BLaER1 treated with 17β-estradiol and CSF1 and Interleukin-3, amounts not matched to agents 10 nM and 100 nM (cell line): ENCODE data around the gene IDH1.
"Not testable (repeated sequence)": the region's sequence is repeated elsewhere in the genome, so short reads cannot be mapped to it uniquely, and the experiment has no call there.

Experiments used
- H3K27ac ChIP-seq, 11 experiments: shearing (Covaris generic); formaldehyde crosslinking; 2 replicates each; pipeline ENCODE4 v1.8.1; 2022
- H3K27me3 ChIP-seq, 11 experiments: shearing (Covaris generic); formaldehyde crosslinking; 2 replicates each; pipeline ENCODE4 v1.8.1; 2022
- H3K36me3 ChIP-seq, 11 experiments: shearing (Covaris generic); formaldehyde crosslinking; 2 replicates each; pipeline ENCODE4 v1.8.1; 2022
- H3K4me1 ChIP-seq, 10 experiments: shearing (Covaris generic); formaldehyde crosslinking; 2 replicates each; pipeline ENCODE4 v1.8.1; 2022
- H3K4me2 ChIP-seq, 11 experiments: shearing (Covaris generic); formaldehyde crosslinking; 2 replicates each; pipeline ENCODE4 v1.8.1; 2022
- H3K4me3 ChIP-seq, 10 experiments: shearing (Covaris generic); formaldehyde crosslinking; 2 replicates each; pipeline ENCODE4 v1.8.1; 2022
- H3K9ac ChIP-seq, 11 experiments: shearing (Covaris generic); formaldehyde crosslinking; 2 replicates each; pipeline ENCODE4 v1.8.1; 2022
- H3K9me3 ChIP-seq, 11 experiments: shearing (Covaris generic); formaldehyde crosslinking; replicated peaks in 1 of 11; 2 replicates each; pipeline ENCODE4 v1.8.1; 2022
- H4K20me1 ChIP-seq, 11 experiments: shearing (Covaris generic); formaldehyde crosslinking; 2 replicates each; pipeline ENCODE4 v1.8.1; 2022
- Cebpa-rat ChIP-seq, 11 experiments: shearing (Covaris generic); IDR thresholded peaks; 2 replicates each; pipeline ENCODE4 v1.8.1; 2022

The IDH1 gene

DNA sequence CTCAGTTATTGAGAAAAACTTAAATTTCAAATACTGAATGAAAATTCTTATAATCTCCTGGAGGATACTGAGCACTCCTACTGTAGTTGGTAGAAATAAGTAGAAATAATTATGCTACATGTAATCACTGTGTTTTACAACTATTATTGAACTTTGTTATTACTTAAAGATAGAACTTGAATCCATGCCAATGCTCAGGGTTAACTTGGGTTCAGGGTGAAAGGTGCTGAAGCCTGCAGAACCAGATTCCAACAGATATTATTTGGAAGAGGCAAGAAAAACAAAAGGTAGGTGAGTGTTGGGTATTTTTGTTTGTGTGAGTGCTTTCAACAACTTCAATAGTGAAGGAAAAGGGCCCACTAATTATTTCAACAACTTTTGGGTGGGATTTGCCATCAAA, 10.4 kb downstream of the IDH1 start:
- Histone ChIP-seq H3K36me3 (peaks cover 90 to 100% (median 99%) of the 10 kb centered on the region in 11 experiments), H3K4me2 (no peak overlapping the region), H3K9ac (no peak overlapping the region), H3K4me3 (no peak overlapping the region), H3K27ac (no peak overlapping the region), H3K27me3 (no peaks in the 10 kb centered on the region), H3K9me3 (no peaks in the 10 kb centered on the region), H4K20me1 (no peaks in the 10 kb centered on the region), H3K4me1 (peaks cover 13 to 38% (median 20%) of the 10 kb centered on the region in 10 experiments; a peak in 18 of 20 replicates)
- TF ChIP-seq Cebpa-rat (IDR thresholded peaks at IDR 0.05), result no peak

DNA sequence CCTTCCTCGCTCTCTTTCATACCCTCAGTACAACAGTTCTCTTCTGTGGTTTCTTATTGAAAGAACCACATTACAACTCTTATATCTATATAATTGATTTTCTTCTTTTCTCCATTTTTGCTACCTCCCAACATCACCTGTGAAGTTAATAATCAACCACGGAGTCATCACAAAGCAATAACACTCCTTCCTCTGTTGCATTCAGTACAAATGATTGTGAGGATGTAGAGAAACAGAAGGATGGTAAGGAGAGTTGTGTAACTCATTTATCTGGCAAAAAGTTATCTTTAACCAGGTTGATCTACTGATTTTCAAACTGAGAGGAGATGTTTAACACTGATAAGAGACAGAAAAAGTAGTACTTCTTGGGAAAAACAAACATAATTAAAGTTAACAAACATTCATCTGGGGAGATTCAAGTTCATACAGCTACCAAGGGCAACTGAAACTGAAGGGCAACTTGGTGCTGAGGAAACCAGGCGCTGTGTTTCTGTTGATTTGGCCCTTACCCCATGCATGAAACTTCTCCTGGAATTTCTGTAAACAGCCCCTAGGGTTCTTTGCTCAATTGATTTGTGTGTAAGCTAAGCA, 14.2 kb downstream of the IDH1 start:
- Histone ChIP-seq H3K36me3 (peaks cover 97 to 100% (median 99%) of the 10 kb centered on the region in 11 experiments), H3K27me3 (no peaks in the 10 kb centered on the region), H3K9ac (no peak overlapping the region), H3K4me1 (peaks cover 0 to under 1% (median 0%) of the 10 kb centered on the region in 10 experiments; a peak in 2 of 20 replicates), H4K20me1 (no peaks in the 10 kb centered on the region), H3K4me2 (no peak overlapping the region), H3K4me3 (no peak overlapping the region), H3K27ac (no peak overlapping the region), H3K9me3 (no peaks in the 10 kb centered on the region)
- TF ChIP-seq Cebpa-rat (IDR thresholded peaks at IDR 0.05), result no peak

DNA sequence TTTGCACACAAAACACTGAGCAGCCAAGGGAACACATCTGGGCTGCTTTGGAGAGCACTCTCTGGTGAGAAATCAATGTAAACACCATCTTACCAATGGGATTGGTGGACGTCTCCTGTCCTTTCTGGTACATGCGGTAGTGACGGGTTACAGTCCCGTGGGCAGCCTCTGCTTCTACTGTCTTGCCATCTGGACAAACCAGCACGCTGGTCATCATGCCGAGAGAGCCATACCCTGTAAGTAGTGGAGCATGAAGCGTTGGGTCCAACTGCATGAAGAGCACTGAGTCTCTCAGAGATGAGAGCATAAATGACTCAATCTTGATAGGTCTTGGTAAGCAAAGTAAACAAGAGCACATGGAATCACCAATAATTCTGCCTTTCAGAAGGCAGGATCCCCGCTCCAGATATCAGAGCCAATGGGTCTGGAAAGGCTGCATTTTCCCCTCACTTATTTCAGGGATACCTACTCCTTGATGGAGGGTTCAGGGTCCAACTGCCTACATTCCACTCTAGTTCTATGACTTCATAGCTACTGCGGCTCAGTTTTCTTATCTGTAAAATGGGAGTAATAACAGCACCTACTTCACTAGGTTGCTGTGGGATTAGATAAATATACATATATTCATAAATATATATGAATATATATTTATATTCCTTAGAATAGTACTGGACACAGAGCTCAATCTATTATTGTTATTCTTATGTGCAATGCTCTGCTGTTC, 14.9 kb downstream of the IDH1 start:
- Histone ChIP-seq H4K20me1 (no peaks in the 10 kb centered on the region), H3K9ac (no peak overlapping the region), H3K4me3 (no peak overlapping the region), H3K9me3 (no peaks in the 10 kb centered on the region), H3K36me3 (peaks cover 97 to 100% (median 99%) of the 10 kb centered on the region in 11 experiments), H3K4me1 (no peaks in the 10 kb centered on the region), H3K27ac (no peak overlapping the region), H3K4me2 (no peak overlapping the region), H3K27me3 (no peaks in the 10 kb centered on the region)
- TF ChIP-seq Cebpa-rat (IDR thresholded peaks at IDR 0.05), result no peak

DNA sequence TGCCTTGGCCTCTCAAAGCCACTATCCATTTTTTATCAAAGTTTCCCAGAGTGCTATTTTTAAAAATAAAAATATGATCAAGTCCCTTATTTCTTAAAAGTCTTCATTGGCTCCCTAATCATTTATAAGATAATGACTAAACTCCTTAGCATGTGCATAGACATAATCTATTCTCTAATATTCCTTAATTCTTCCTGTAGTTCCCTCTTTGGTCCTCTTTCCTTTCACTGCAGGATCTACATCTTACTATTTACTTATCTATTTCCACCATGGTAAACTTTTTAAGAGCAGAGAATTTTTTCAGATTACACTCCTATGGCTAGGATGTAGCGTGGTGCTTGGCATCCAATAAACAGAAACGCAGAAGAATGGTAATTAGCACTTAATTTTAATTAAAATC, 19.0 kb downstream of the IDH1 start:
- Histone ChIP-seq H3K9ac (no peak overlapping the region), H3K4me2 (no peak overlapping the region), H3K36me3 (peaks cover 56 to 61% (median 60%) of the 10 kb centered on the region in 11 experiments), H3K27ac (no peak overlapping the region), H3K9me3 (peaks cover 19 to 33% (median 27%) of the 10 kb centered on the region in 11 experiments), H3K27me3 (no peaks in the 10 kb centered on the region), H3K4me1 (no peaks in the 10 kb centered on the region), H3K4me3 (no peak overlapping the region), H4K20me1 (no peaks in the 10 kb centered on the region)
- TF ChIP-seq Cebpa-rat (IDR thresholded peaks at IDR 0.05), result no peak

DNA sequence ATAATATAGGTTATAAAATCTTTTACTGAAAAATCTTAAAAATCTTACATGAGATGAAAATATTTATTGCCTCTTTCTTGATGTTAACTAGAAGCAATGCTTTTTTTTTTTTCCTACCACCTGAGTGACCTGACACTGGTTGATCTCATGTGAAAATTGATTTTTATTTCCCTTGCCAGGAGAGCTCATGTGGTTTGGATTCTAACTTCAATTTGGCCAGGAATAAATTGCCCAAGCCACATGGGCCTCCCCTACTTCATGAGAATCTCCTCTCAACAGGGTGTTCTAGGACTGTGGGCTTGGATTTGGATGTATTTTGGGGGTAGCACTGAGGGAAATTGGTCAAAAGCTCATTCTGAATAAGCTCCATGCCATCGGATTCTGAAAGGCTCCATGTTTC, 20.1 kb downstream of the IDH1 start:
- Histone ChIP-seq H3K36me3 (peaks cover 46 to 51% (median 49%) of the 10 kb centered on the region in 11 experiments), H4K20me1 (no peaks in the 10 kb centered on the region), H3K27me3 (no peaks in the 10 kb centered on the region), H3K4me2 (no peak overlapping the region), H3K4me3 (no peak overlapping the region), H3K27ac (no peak overlapping the region), H3K9me3 (peaks cover 19 to 43% (median 33%) of the 10 kb centered on the region in 11 experiments), H3K4me1 (no peaks in the 10 kb centered on the region), H3K9ac (no peak overlapping the region)
- no peak for TF ChIP-seq Cebpa-rat (IDR thresholded peaks at IDR 0.05)

DNA sequence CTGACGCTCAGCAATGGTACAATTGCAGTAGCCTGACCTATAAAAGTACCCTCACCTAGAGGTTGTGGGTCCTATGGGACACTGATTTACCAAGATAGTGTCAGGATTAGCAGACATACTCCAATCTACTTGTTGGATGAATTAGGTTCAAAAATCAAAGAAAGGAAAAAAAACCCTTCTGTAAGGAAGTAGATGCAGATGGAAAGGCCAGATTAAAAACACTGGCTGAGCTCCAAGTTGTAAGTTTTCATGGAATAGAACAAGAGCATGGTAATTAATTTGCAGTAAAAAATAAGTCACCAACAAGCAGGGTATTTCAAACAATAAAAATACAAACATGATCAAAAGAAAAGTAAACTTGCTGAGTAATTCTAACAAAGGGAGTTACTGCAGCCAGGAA, 26.4 kb downstream of the IDH1 start:
- Histone ChIP-seq H3K9me3 (peaks cover 26 to 49% (median 43%) of the 10 kb centered on the region in 11 experiments), H3K27me3 (no peaks in the 10 kb centered on the region), H3K4me1 (no peaks in the 10 kb centered on the region), H3K4me3 (no peak overlapping the region), H3K4me2 (no peak overlapping the region), H3K27ac (no peak overlapping the region), H3K36me3 (no peaks in the 10 kb centered on the region), H4K20me1 (no peaks in the 10 kb centered on the region), H3K9ac (no peak overlapping the region)
- no peak for TF ChIP-seq Cebpa-rat (IDR thresholded peaks at IDR 0.05)

DNA sequence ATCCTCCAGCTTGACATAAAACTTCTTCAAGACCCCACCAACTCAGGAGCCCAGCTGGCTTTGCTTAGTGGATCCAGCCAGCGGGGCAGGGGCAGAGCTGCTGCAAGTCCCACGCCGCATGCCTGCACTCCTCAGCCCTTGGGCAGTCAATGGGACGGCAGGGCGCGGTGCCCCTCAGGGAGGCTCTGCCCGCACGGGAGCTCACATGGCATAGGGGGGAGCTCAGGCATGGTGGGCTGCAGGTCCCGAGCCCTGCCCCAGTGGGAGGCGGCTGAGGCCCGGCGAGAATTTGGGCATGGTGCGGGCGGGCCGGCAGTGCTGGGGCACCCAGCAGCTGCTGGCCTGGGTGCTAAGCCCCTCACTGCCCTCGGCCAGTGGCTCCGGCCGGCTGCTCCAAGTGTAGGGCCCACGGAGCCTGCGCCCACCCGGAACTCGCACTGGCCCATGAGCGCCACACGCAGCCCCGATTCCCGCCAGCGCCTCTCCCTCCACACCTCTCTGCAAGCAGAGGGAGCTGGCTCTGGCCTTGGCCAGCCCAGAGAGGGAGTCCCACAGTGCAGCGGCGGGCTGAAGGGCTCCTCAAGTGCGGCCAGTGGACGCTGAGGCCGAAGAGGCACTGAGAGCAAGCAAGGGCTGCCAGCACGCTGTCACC, 27.2 kb downstream of the IDH1 start:
- Histone ChIP-seq H3K4me2 (no peak overlapping the region), H3K27me3 (no peaks in the 10 kb centered on the region), H4K20me1 (no peaks in the 10 kb centered on the region), H3K36me3 (no peaks in the 10 kb centered on the region), H3K4me1 (no peaks in the 10 kb centered on the region), H3K27ac (no peak overlapping the region), H3K4me3 (no peak overlapping the region), H3K9me3 (peaks cover 21 to 42% (median 35%) of the 10 kb centered on the region in 11 experiments), H3K9ac (no peak overlapping the region)
- TF ChIP-seq Cebpa-rat (IDR thresholded peaks at IDR 0.05), result no peak

DNA sequence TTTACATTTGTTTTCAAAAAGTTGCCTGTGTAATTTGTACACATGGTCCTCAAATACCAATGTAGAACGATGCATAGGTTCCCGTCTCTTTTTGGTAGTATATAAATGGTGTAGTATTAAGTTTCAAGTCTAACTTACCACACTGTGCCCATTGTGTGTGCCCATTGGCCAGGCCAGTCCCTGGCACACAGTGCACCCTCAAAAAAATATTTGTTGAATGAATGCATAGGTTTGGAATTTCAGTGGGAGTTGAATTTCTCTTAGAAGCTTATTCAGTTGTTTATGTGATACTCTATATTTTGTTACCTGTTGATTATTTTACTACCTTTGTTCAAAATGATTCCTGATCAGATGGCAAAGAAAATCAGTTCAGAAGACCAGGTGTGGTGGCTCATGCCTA, 30.1 kb downstream of the IDH1 start:
- H3K4me2 ChIP-seq, result no peak overlapping the region
- no peak for TF ChIP-seq Cebpa-rat (IDR thresholded peaks at IDR 0.05)
- no peaks in the 10 kb centered on the region for H3K4me1 ChIP-seq
- no peaks in the 10 kb centered on the region for H3K27me3 ChIP-seq
- H3K36me3 ChIP-seq, result no peaks in the 10 kb centered on the region
- H3K9me3 ChIP-seq, result peaks cover 7 to 20% (median 15%) of the 10 kb centered on the region in 11 experiments; a peak in 19 of 22 replicates
- no peak overlapping the region for H3K4me3 ChIP-seq
- H3K9ac ChIP-seq, result no peak overlapping the region
- no peaks in the 10 kb centered on the region for H4K20me1 ChIP-seq
- no peak overlapping the region for H3K27ac ChIP-seq

DNA sequence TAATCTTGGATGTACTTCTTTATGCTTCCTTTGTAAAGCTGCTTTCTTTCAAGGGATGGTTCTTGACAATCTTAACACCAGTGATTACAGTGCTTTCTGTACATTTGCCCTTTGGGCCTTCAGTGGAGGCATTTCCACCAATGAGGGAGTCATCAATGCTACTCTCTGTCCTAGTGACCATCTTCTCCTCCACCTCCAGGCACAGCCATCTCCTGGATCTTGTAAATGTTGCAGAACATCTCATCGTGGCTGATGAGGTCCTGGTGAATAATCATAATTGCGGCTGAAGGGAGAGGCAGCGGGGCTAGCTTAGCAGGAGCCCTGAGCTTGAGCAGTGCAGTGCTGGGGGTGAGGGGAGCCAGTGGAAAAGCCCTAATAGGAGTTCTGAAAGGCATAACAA, 32.5 kb downstream of the IDH1 start:
- Histone ChIP-seq H3K36me3 (no peaks in the 10 kb centered on the region), H3K9ac (no peak overlapping the region), H3K4me1 (no peaks in the 10 kb centered on the region), H3K4me3 (no peak overlapping the region), H3K27ac (no peak overlapping the region), H3K9me3 (peaks cover under 1 to 13% (median 8%) of the 10 kb centered on the region in 11 experiments; a peak in 17 of 22 replicates), H3K27me3 (no peaks in the 10 kb centered on the region), H4K20me1 (no peaks in the 10 kb centered on the region), H3K4me2 (no peak overlapping the region)
- no peak for TF ChIP-seq Cebpa-rat (IDR thresholded peaks at IDR 0.05)

DNA sequence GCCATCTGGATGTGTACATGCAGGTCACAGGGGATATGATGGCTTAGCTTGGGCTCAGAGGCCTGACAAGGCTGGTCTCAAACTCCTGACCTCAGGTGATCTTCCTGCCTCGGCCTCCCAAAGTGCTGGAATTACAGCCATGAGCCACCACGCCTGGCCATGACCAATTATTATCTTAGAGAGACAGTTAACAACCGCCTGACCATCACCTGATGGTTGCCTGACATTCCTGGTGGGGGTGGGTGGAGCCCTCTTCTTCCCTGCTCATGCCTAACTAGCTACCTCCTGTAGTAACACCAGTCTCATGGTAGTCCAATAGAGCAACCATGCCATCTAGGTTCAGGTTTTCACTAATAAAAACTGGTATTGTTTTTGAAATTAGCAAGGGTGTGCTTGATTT, 33.0 kb downstream of the IDH1 start:
- not testable (repeated sequence) for H3K36me3 ChIP-seq, H3K4me1 ChIP-seq, H3K9ac ChIP-seq

More for the DNA sequence above, 33.0 kb downstream of the IDH1 start:
- not testable (repeated sequence) for H3K27ac ChIP-seq, H4K20me1 ChIP-seq, H3K9me3 ChIP-seq, H3K27me3 ChIP-seq, H3K4me2 ChIP-seq, H3K4me3 ChIP-seq
